ENCODE results near the gene MACROD2.

- TF ChIP-seq CTCF (IDR thresholded peaks at IDR 0.05) (no peak), POLR2A (IDR thresholded peaks at IDR 0.05) (no peak), EP300 (IDR thresholded peaks at IDR 0.05) (no peak)
Observed at GRCh38 chr20:15047042-15047441, 1051.7 kb downstream of the MACROD2 start.

Measured in ovary (tissue), 3 donors.